Esophagus muscularis mucosa (tissue), 4 donors: ENCODE results near the gene TMOD3. TPM values are rescaled to one million over a fixed set of nuclear protein-coding genes. Genes with fewer than 3 reads are reported as not detected.

Experiments
- DNase-seq: peaks from one replicate; pipeline ENCODE4 v3.0.0-alpha.2; 2017; ENCODE audit errors: extremely low spot score
- H3K27ac ChIP-seq, 4 donors: fragments of 200-600 bp; sonication (generic); replicated peaks in 1 of 4; 1 replicate in 3 of 4; 2 replicates in 1 of 4; pipeline ENCODE4 v1.5.1; 2016 to 2019; ENCODE audit warnings: mild to moderate bottlenecking in 1 of 4
- H3K27me3 ChIP-seq, 4 donors: fragments of 200-600 bp; sonication (generic); one replicate each; pipeline versions ENCODE4 v1.5.1 to v1.6.0; 2016 to 2019
- H3K36me3 ChIP-seq, 4 donors: fragments of 200-600 bp; sonication (generic); one replicate each; pipeline ENCODE4 v1.5.1; 2016 to 2019
- H3K4me1 ChIP-seq, 4 donors: fragments of 200-600 bp; sonication (generic); one replicate each; pipeline ENCODE4 v1.5.1; 2016 to 2019
- H3K4me3 ChIP-seq, 4 donors: fragments of 200-600 bp; sonication (generic); 1 replicate in 2 of 4; 2 replicates in 2 of 4; pipeline ENCODE4 v1.5.1; 2016 to 2019; ENCODE audit warnings: mild to moderate bottlenecking in 4 of 4, moderate library complexity in 1 of 4
- H3K9me3 ChIP-seq, 4 donors: fragments of 200-600 bp; sonication (generic); 1 replicate in 3 of 4; 2 replicates in 1 of 4; pipeline ENCODE4 v1.5.1; 2016 to 2019
- EP300 ChIP-seq: sonication (generic); formaldehyde crosslinking; IDR thresholded peaks from one replicate; pipeline ENCODE4 v1.6.1; 2017; ENCODE audit warnings: antibody characterized with exemption
- POLR2A ChIP-seq: fragments of 450-650 bp; IDR thresholded peaks from one replicate; pipeline ENCODE4 v1.6.1; 2017; ENCODE audit warnings: antibody characterized with exemption, moderate library complexity, mild to moderate bottlenecking, low read depth
- POLR2AphosphoS5 ChIP-seq, 2 donors: sonication (generic); formaldehyde crosslinking; IDR thresholded peaks; one replicate each; pipeline ENCODE4 v1.6.1; 2017; ENCODE audit warnings: antibody characterized with exemption in 2 of 2
- WGBS: methylation state at CpG from one replicate; pipeline ENCODE4 v1.1.5; 2018; 5-methylcytosine and 5-hydroxymethylcytosine counted together
- intact Hi-C: fragments of 100-400 bp; cut with DNase I; formaldehyde crosslinking; loops from one replicate; pipeline ENCODE4 v1.15.1; 2023
- total RNA-seq, 4 donors: library from RNA; depleted of rRNA; stranded (reverse); fragments of >200 nt; gene quantifications; one replicate each; pipeline versions ENCODE4 v1.1.0 to v1.2.1, GENCODE V29; 2016
- TF ChIP-seq, protein P1 (sequence below), 3 experiments: fragments of 200-600 bp in 2 of 3; fragments of 450-650 bp in 1 of 3; sonication (generic) in 2 of 3; IDR thresholded peaks; one replicate each; pipeline ENCODE4 v1.5.1; 2017 to 2019; ENCODE audit warnings: antibody characterized with exemption in 3 of 3, mild to moderate bottlenecking in 2 of 3, moderate library complexity in 1 of 3

Gene TMOD3
- total RNA-seq, 4 donors from 2014 or later, result 16.2 to 27.9 (median 24.7) TPM

DNA sequence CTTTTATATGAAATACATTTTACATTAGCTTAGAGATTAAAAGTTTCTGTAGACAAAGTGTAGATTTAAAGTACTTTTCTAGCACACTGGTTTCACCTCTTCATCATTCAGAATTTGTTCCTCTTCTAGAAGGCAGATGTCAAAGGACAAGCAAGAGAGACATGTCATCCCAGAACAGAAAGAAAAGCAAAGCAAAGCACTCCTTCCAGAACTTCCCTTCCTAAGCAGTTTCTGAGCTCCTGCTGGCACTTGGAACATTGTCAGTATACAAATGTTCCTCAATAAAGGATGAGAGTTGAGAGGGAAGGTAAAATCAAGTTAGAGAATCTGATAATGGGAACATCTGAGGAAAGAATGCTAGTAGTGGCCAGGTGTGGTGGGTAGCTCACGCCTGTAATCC is 26.2 kb downstream of the TMOD3 start:
- TF ChIP-seq, protein P1, sequence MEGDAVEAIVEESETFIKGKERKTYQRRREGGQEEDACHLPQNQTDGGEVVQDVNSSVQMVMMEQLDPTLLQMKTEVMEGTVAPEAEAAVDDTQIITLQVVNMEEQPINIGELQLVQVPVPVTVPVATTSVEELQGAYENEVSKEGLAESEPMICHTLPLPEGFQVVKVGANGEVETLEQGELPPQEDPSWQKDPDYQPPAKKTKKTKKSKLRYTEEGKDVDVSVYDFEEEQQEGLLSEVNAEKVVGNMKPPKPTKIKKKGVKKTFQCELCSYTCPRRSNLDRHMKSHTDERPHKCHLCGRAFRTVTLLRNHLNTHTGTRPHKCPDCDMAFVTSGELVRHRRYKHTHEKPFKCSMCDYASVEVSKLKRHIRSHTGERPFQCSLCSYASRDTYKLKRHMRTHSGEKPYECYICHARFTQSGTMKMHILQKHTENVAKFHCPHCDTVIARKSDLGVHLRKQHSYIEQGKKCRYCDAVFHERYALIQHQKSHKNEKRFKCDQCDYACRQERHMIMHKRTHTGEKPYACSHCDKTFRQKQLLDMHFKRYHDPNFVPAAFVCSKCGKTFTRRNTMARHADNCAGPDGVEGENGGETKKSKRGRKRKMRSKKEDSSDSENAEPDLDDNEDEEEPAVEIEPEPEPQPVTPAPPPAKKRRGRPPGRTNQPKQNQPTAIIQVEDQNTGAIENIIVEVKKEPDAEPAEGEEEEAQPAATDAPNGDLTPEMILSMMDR (IDR thresholded peaks at IDR 0.05), result no peak
- TF ChIP-seq POLR2AphosphoS5 (IDR thresholded peaks at IDR 0.05), result no peak
- no peak for TF ChIP-seq POLR2A
- no peak for TF ChIP-seq EP300
- WGBS, result 90% methylated on average over 1 of the region's 1 CpG
- Histone ChIP-seq H3K27ac (no peak overlapping the region), H3K4me1 (peaks cover 3 to 31% (median 24%) of the 10 kb centered on the region in 4 donors), H3K9me3 (no peaks in the 10 kb centered on the region), H3K27me3 (no peaks in the 10 kb centered on the region), H3K4me3 (no peak overlapping the region), H3K36me3 (no peaks in the 10 kb centered on the region)
- intact Hi-C loops, result no loop called here
- DNase-seq, result no peak

DNA sequence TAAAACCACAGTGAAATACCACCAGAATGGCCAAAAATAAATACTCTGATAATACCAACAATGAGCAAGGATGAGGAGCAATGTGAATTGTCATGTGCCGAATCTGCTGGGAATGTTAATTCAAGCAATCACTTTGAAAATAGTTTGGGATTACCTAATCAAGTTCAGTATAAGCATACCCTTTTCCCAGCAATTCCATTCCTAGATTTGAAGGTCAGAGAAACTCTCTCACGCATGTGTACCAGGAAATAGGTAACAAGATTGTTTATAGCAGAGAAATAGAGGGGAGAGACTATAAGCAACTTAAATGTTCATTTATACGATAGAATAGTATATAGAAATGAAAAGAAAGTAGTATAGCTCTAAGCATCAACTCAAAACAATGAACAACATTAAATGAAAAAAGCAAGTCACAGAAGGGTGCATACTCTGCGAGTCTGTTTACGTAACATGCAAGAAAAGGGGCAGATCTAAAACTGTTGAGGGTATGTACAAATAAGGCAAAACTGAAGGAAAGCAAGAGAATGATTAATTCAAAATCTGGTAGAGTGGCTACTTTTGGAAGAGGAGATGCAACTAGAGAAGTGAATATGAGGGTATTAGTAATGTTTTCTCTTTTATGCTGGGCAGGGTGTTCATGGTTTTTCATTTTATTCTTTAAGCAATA is 27.4 kb downstream of the TMOD3 start:
- Histone ChIP-seq H3K27ac (no peak overlapping the region), H3K4me3 (no peak overlapping the region), H3K36me3 (no peaks in the 10 kb centered on the region), H3K4me1 (peaks cover 3 to 27% (median 26%) of the 10 kb centered on the region in 4 donors), H3K9me3 (no peaks in the 10 kb centered on the region), H3K27me3 (no peaks in the 10 kb centered on the region)
- WGBS, result 89% methylated on average over 5 of the region's 5 CpGs
- no peak for DNase-seq
- no peak for TF ChIP-seq POLR2A
- TF ChIP-seq, protein P1 (IDR thresholded peaks at IDR 0.05), result no peak
- TF ChIP-seq POLR2AphosphoS5 (IDR thresholded peaks at IDR 0.05), result no peak
- no peak for TF ChIP-seq EP300
- intact Hi-C loops, result no loop called here

DNA sequence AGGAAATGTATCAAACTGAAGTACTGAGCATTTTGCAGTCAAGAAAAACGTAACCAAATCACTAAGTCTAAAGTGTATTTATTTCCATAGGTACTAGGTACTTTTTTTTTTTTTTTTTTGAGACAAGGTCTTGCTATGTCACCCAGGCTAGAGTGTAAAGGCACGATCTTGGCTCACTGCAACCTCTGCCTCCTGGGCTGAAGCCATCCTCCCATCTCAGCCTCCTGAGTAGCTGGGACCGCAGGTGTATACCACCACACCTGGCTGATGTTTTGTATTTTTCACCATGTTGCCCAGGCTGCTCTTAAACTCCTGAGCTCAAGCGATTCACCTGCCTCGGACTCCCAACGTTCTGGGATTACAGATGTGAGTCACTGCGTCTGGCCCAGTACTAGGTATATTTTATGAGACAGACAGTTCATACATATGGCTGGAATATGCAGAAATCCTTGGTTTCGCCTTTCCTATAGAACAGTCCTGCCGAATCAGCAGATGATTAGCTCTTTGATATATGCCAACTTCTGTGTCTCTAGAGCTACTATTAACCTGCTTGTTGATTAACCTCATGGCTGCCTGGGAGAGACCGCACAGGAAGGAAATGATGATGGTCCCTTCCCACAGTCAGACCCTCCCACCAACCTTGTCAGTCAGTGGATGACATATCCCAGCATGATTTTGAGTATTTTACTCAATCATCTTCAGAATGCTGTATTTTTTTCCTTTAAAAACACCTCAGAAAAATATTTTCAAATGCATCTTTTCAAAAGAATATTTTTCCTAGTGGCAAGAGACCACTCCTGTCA is 32.3 kb downstream of the TMOD3 start:
- no peak for DNase-seq
- WGBS, result 90% methylated on average over 10 of the region's 10 CpGs
- no peaks in the 10 kb centered on the region for H3K9me3 ChIP-seq
- H3K4me3 ChIP-seq, result no peak overlapping the region
- H3K4me1 ChIP-seq, result peaks cover 0 to 10% (median 2%) of the 10 kb centered on the region in 4 donors
- H3K36me3 ChIP-seq, result peaks cover 2 to 27% (median 18%) of the 10 kb centered on the region in 4 donors
- no peaks in the 10 kb centered on the region for H3K27me3 ChIP-seq
- intact Hi-C loops, result no loop called here
- TF ChIP-seq POLR2AphosphoS5 (IDR thresholded peaks at IDR 0.05) (no peak), EP300 (no peak), POLR2A (no peak)
- TF ChIP-seq, protein P1 (IDR thresholded peaks at IDR 0.05), result no peak
- no peak overlapping the region for H3K27ac ChIP-seq

DNA sequence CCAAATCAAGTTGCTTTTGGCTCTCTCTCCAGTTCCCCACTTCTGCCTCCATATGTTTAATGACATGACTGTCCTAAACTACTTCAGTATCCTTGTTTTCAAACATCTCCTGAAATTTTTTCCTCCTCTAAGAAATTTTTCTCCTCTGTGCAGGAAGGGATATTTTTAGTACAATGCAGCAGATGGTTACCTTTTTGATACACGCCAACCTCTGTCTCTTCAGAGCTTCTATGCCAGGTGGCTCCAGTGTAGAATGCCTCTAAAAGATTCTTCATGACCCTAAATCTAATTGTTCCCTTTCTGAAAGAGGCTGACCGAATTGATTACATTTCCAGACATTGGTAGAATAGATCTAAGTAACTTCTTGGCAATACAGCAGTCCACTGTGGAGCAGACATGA is 33.7 kb downstream of the TMOD3 start:
- Histone ChIP-seq H3K36me3 (peaks cover 2 to 33% (median 18%) of the 10 kb centered on the region in 4 donors), H3K27me3 (no peaks in the 10 kb centered on the region), H3K4me3 (no peak overlapping the region), H3K9me3 (no peaks in the 10 kb centered on the region), H3K27ac (no peak overlapping the region), H3K4me1 (peaks cover 0 to 8% (median 2%) of the 10 kb centered on the region in 4 donors)
- 67% methylated on average over 2 of the region's 2 CpGs for WGBS
- intact Hi-C loops, result no loop called here
- DNase-seq, result no peak
- TF ChIP-seq EP300 (no peak), POLR2AphosphoS5 (IDR thresholded peaks at IDR 0.05) (no peak), POLR2A (no peak)
- TF ChIP-seq, protein P1 (IDR thresholded peaks at IDR 0.05), result no peak
